Parathyroid adenoma (tissue), 2 donors: ENCODE measurements around the gene RNF5.

ENCODE experiments used
- H2AFZ ChIP-seq: fragments of 300-600 bp; sonication (generic); one replicate; pipeline ENCODE4 v1.7.0; 2017; ENCODE audit warnings: antibody characterized with exemption, mild to moderate bottlenecking
- H3K27ac ChIP-seq: fragments of 300-600 bp; sonication (generic); one replicate; pipeline ENCODE4 v1.7.0; 2017
- H3K27me3 ChIP-seq: fragments of 300-600 bp; sonication (generic); one replicate; pipeline ENCODE4 v1.7.0; 2017; ENCODE audit warnings: low read length; ENCODE audit not compliant: control insufficient read depth, insufficient read depth
- H3K36me3 ChIP-seq: fragments of 300-600 bp; sonication (generic); one replicate; pipeline ENCODE4 v1.7.0; 2017; ENCODE audit warnings: low read length; ENCODE audit not compliant: control insufficient read depth, insufficient read depth
- H3K4me1 ChIP-seq: fragments of 300-600 bp; sonication (generic); one replicate; pipeline ENCODE4 v1.7.0; 2017; ENCODE audit warnings: control low read depth
- H3K4me2 ChIP-seq: fragments of 300-600 bp; sonication (generic); one replicate; pipeline ENCODE4 v1.7.0; 2017; ENCODE audit warnings: low read length
- H3K4me3 ChIP-seq: fragments of 300-600 bp; sonication (generic); one replicate; pipeline ENCODE4 v1.7.0; 2017; ENCODE audit warnings: low read depth, low read length
- H3K79me2 ChIP-seq: fragments of 300-600 bp; sonication (generic); one replicate; pipeline ENCODE4 v1.7.0; 2017; ENCODE audit warnings: control low read depth
- H3K9ac ChIP-seq: fragments of 300-600 bp; sonication (generic); one replicate; pipeline ENCODE4 v1.7.0; 2017; ENCODE audit warnings: mild to moderate bottlenecking
- H3K9me3 ChIP-seq: fragments of 300-600 bp; sonication (generic); one replicate; pipeline ENCODE4 v1.7.0; 2017; ENCODE audit warnings: low read length; ENCODE audit not compliant: control insufficient read depth
- TF ChIP-seq, protein P1 (sequence below): fragments of 300-600 bp; sonication (generic); IDR thresholded peaks from one replicate; pipeline ENCODE4 v1.7.0; 2017; ENCODE audit warnings: antibody characterized with exemption, mild to moderate bottlenecking
- donor health status: primary hyperparathyroidism.

RNF5 gene

GRCh38 chr6:32146287-32146686 is 31.9 kb upstream of the RNF5 start:
- Histone ChIP-seq H2AFZ (no peak overlapping the region), H3K9me3 (no peaks in the 10 kb centered on the region), H3K27ac (no peak overlapping the region), H3K36me3 (no peaks in the 10 kb centered on the region), H3K79me2 (no peaks in the 10 kb centered on the region), H3K4me1 (peaks cover 4% of the 10 kb centered on the region), H3K27me3 (no peaks in the 10 kb centered on the region), H3K4me2 (no peak overlapping the region), H3K9ac (no peak overlapping the region), H3K4me3 (no peak overlapping the region)
- TF ChIP-seq, protein P1, sequence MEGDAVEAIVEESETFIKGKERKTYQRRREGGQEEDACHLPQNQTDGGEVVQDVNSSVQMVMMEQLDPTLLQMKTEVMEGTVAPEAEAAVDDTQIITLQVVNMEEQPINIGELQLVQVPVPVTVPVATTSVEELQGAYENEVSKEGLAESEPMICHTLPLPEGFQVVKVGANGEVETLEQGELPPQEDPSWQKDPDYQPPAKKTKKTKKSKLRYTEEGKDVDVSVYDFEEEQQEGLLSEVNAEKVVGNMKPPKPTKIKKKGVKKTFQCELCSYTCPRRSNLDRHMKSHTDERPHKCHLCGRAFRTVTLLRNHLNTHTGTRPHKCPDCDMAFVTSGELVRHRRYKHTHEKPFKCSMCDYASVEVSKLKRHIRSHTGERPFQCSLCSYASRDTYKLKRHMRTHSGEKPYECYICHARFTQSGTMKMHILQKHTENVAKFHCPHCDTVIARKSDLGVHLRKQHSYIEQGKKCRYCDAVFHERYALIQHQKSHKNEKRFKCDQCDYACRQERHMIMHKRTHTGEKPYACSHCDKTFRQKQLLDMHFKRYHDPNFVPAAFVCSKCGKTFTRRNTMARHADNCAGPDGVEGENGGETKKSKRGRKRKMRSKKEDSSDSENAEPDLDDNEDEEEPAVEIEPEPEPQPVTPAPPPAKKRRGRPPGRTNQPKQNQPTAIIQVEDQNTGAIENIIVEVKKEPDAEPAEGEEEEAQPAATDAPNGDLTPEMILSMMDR = no peak

GRCh38 chr6:32146687-32147086 is 31.5 kb upstream of the RNF5 start:
- Histone ChIP-seq H3K4me2 (no peak overlapping the region), H3K4me1 (peaks cover 5% of the 10 kb centered on the region), H3K27ac (no peak overlapping the region), H2AFZ (no peak overlapping the region), H3K9ac (no peak overlapping the region), H3K79me2 (no peaks in the 10 kb centered on the region), H3K36me3 (no peaks in the 10 kb centered on the region), H3K27me3 (no peaks in the 10 kb centered on the region), H3K4me3 (no peak overlapping the region), H3K9me3 (no peaks in the 10 kb centered on the region)
- TF ChIP-seq, protein P1 = no peak

DNA sequence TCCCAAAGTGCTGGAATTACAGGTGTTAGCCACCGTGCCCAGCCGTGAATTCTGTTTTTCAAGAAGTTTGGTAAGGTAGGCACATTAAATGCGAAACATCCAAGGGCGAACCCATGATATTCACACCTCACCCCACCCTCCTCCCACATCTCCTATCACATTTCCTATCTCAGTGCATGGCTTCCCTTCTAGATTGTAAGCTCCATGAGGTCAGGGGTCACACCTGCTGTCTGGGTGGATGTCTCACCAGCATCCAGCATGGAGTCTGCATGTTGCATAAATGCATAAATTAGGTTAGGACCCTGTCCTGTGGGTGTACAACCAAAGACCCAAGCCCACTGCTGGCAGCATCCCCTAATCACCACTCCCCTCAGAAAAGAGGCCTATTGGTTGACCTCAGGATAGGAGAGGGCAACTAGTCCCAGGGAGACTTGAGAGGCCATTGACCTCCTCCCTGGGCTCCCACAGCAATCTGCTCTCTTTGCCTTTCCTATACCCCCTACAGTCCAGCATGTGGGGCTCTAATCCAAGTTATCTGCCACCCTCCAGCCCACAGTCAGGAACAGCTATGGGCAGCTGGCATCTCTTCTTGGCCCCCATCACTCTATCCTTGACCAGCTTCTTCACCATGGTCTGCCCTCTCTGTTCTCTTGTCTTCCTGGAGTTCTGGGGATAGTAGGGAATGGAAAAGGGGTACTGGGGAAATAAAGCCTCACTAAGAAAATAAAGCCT is 30.6 kb upstream of the RNF5 start:
- Histone ChIP-seq H2AFZ (no peak overlapping the region), H3K4me2 (no peak overlapping the region), H3K9ac (no peak overlapping the region), H3K27me3 (no peaks in the 10 kb centered on the region), H3K9me3 (no peaks in the 10 kb centered on the region), H3K27ac (no peak overlapping the region), H3K4me1 (peaks cover 11% of the 10 kb centered on the region), H3K79me2 (no peaks in the 10 kb centered on the region), H3K4me3 (no peak overlapping the region), H3K36me3 (no peaks in the 10 kb centered on the region)
- TF ChIP-seq, protein P1 = no peak

DNA sequence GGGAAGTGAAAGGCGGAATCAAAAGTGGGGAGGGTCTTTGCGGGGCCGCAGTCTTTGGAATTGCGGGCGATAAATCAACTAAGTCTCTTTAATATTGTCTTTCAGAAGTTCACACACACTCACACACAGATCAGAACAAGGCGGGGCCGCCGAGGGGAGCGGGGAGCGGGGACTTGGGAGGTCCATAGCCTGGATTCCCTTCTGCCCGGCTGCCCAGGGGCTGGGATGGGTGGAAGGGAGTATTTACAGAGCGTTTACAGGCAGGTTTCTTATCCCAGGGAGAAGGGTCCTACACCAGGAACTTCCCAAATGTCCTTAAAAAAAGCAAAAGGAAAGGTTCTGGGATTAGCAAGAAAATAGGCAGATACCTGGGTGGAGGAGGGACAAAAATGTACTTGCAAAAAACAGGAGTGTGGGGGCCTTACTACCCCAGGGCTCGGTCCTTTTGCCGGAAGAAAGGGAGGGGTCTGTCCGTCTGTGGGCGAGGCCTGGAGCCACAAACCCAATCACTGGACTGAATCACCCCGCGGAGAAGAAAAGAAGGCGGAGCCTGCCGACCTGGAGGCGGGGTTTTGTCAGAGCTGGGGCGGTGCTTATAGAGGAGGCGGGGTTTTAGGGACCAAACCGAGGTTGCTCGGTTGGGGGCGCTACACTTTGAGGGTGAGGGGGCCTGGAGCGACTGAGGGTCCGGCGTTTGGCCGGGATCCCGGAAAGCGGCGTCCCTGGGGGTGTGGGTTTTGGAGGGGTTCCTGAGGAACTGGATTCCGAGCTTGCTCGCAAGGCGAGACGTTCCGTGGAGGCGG is 29.7 kb upstream of the RNF5 start:
- H3K27me3 ChIP-seq = no peaks in the 10 kb centered on the region

More for the DNA sequence above, 29.7 kb upstream of the RNF5 start:
- Histone ChIP-seq H3K4me3 (no peak overlapping the region), H3K27ac (no peak overlapping the region), H3K9ac (no peak overlapping the region), H3K4me1 (peaks cover 12% of the 10 kb centered on the region), H3K9me3 (no peaks in the 10 kb centered on the region), H3K36me3 (no peaks in the 10 kb centered on the region), H3K4me2 (no peak overlapping the region), H3K79me2 (no peaks in the 10 kb centered on the region), H2AFZ (no peak overlapping the region)
- TF ChIP-seq, protein P1 = no peak
